ENCODE data around the gene KCNAB1. TPM values are rescaled to one million over a fixed set of nuclear protein-coding genes. Genes with fewer than 3 reads are reported as not detected.

KCNAB1 gene
- total and polyA plus RNA-seq, 2 of the 8 experiments (the other 6 are each of a cell fraction or from before 2014, with no cell fraction given) = 0.51 to 2.3 TPM

GRCh38 chr3:156344215-156344614 is 223.8 kb downstream of the KCNAB1 start (continued):
- TF ChIP-seq CHD7 (IDR thresholded peaks at IDR 0.05; ENCODE audit: insufficient replicate concordance, low read length) (no peak), NANOG (IDR thresholded peaks at IDR 0.05; ENCODE audit: insufficient read depth, low read depth, low read length, poor library complexity, severe bottlenecking) (no peak), BACH1 (IDR thresholded peaks at IDR 0.05; ENCODE audit: low read length) (no peak), SP1 (IDR thresholded peaks at IDR 0.05; ENCODE audit: low read depth, low read length) (no peak), RFX5 (IDR thresholded peaks at IDR 0.05; ENCODE audit: borderline replicate concordance, low read depth, low read length) (no peak), SRF (IDR thresholded peaks at IDR 0.05; ENCODE audit: low read depth, low read length) (no peak), POLR2AphosphoS5 (IDR thresholded peaks at IDR 0.05; ENCODE audit: low read depth, low read length) (no peak), GABPA (IDR thresholded peaks at IDR 0.05; ENCODE audit: borderline replicate concordance, insufficient read depth, low read length) (no peak), JUND (IDR thresholded peaks at IDR 0.05; ENCODE audit: low read length) (no peak), TAF1 (IDR thresholded peaks at IDR 0.05; ENCODE audit: low read depth, low read length) (no peak), EZH2 (IDR thresholded peaks at IDR 0.05; ENCODE audit: low read depth, low read length, severe bottlenecking) (no peak), RBBP5 (IDR thresholded peaks at IDR 0.05; ENCODE audit: borderline replicate concordance, low read depth, low read length) (no peak)

Measured in H1 (cell line).